OCI-M1 (cell line): Measurements from ENCODE around the gene CRYBG2.
A peak's percentile ranks its signal among the peaks of the same experiment; 100 is the strongest.
"Not testable (repeated sequence)": the region's sequence is repeated elsewhere in the genome, so short reads cannot be mapped to it uniquely, and the experiment has no call there.

Experiments used
- DNase-seq: peaks from one replicate; lab custom pipeline; 2025; lab: John Stamatoyannopoulos, UW

The CRYBG2 gene

DNA sequence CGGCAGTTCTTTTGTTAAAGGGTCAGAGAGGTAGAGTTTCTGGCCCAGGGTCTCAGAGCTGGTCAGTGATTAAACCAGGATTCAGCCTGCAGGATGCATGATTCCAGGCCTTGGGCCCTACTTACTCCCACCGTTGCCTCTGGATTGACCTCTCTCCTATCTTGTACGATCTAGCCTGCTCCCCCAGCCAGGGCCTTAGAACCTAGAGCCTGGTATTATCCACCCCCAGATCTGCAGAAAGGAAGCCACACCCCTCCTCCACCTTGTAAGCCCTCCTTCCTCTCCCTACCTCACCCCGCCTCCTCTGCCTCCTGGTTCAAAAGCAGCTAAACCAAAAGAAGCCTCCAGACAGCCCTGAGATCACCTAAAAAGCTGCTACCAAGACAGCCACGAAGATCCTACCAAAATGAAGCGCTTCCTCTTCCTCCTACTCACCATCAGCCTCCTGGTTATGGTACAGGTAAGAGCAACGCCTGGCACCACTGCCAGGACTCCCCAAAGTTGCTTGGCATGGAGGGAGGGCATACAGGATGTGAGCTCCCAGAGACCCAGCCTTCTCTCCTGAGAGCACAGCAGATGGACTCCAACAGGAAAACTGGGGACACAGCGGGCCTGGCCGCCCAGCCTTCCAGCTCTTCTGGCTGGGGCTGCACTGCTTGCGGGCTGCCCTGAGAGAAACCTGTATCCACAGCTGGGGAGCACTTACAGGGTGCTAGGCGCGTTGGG lies 36.2 kb downstream of the CRYBG2 start, which contains the start of gene CD52:
Gene CD52 (plus strand): TSS at position 347 of the 726 bp plus-strand sequence. CDS start 60 bp downstream, at position 407.
- DNase-seq = peak; percentile 38

DNA sequence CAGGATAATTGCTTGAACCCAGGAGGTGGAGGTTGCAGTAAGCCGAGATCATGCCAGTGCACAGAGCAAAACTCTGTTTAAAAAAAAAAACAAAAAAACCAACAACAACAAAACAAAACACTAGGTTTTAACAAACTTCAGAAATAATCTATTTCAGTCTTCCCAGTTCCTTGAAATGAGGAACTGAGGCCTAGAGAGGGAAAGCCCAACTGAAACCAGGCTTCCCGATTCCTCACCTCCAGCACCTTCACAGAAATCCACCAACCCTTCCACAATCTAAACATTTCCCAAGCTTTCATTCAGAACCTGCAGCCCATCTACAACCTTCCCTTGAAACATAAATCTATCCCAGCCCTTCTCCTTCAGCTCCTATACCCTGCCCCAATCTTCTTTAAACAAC lies 36.8 kb downstream of the CRYBG2 start:
- DNase-seq = no peak

DNA sequence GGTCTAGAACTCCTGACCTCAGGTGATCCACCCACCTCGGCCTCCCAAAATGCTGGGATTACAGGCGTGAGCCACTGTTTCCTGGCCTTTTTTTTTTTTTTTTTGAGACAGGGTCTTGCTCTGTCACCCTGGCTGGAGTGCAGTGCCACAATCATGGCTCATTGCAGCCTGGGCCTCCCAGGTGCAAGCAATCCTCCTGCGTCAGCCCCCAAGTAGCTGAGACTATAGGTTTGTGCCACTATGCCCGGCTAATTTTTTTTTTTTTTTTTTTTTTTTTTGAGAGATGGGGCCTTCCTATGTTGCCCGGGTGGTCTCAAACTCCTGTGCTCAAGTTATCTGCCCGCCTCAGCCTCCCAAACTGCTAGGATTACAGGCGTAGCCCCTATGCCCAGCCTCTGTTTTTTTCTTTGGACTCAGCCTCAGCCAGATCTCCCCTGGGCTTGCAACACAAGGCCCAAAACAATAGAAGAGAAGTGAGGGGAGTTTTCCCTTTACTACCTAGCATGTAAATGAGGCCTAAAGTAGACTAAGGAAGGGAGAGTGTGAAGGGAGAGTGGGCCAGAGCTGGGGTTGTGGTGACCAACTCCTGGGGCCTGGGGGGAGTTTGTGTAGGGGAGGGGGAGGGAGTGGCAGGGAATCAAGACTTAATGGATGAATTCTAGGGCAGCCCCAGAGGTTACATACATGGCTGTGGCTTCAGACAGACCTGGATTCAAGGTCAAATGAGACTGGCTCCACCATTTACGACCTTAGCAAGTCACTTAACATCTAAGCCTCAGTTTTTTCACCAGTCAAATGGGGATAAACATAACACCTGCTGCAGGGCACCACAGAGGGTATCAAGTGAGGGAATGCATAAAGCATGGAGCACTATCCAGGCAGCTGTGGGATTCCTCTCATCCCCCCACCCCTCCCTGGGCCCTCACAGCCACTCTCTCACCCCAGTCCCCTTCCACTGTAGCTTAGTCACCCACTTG lies 37.8 kb downstream of the CRYBG2 start:
- no peak for DNase-seq

DNA sequence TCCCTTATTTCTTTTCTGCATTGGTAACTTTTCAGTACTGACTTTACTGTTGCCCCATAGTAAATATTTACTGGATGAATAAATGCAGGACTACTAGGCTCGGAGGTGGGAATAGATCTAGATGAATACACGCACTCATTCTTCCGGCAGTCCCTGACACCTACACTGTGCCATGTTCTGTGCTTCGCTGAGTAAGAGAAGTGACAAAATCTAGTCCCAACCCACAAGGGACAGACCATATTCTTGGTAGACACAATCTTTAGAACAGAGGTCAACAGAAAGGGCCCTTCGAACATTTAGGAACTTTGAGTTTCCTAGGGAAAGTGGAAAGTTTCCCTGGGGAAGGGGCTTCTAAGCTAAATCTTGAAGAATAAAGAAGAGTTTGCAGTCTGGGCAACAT lies 39.4 kb downstream of the CRYBG2 start:
- no peak for DNase-seq

DNA sequence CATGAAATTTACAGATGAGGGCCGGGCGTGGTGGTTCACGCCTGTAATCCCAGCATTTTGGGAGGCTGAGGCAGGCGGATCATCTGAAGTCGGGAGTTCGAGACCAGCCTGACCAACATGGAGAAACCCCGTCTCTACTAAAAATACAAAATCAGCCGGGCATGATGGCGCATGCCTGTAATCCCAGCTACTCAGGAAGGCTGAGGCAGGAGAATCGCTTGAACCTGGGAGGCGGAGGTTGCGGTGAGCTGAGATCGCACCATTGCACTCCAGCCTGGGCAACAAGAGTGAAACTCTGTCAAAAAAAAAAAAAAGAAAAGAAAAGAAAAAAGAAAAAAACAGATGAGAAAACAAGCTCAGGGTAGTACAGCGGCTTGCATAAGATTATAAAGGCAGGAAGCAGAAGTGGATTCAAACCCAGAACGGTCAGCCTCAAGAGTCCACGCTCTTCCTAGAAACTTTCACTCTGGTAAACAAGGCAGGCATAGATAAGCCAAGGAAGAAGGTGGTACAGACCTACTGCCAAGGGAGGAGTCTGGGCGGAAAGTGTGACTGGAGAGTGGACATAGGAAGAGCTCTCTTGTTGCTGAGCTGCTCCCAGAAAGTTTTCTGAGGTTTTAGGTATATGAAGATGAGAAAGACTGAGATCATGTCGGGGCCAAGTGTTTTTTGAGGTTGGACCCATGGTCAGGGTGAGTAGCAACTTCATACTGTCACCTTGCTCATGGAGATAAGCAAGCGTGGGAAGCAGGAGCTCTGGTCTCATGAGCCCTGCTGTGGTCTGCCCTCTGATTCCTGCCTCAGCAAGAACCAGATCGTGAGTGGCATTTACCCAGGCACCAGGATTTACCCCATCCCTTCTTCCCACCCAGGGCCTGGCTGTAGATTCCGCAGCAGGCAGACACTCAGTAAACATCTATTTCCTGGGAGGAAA lies 45.7 kb downstream of the CRYBG2 start:
- DNase-seq = peak; percentile 67

DNA sequence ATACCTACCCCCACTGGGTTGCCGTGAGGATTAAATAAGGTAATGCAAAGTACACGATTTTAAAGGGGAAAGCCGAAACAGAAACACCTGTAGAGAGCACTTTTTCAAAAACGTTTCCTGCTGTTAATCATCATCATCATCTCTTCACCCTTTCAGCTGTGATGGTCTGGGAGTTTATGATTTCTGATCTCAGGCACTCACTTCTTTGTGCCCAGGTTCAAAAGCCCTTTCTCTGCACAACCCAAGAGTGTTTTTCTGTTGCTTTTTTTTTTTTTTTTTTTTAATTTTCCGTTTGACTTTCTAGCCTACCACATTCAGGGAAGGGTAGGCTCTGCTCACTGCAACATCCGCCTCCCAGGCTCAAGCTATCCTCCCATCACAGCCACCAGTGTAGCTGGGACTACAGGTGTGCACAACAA lies 46.6 kb downstream of the CRYBG2 start:
- DNase-seq = no peak

DNA sequence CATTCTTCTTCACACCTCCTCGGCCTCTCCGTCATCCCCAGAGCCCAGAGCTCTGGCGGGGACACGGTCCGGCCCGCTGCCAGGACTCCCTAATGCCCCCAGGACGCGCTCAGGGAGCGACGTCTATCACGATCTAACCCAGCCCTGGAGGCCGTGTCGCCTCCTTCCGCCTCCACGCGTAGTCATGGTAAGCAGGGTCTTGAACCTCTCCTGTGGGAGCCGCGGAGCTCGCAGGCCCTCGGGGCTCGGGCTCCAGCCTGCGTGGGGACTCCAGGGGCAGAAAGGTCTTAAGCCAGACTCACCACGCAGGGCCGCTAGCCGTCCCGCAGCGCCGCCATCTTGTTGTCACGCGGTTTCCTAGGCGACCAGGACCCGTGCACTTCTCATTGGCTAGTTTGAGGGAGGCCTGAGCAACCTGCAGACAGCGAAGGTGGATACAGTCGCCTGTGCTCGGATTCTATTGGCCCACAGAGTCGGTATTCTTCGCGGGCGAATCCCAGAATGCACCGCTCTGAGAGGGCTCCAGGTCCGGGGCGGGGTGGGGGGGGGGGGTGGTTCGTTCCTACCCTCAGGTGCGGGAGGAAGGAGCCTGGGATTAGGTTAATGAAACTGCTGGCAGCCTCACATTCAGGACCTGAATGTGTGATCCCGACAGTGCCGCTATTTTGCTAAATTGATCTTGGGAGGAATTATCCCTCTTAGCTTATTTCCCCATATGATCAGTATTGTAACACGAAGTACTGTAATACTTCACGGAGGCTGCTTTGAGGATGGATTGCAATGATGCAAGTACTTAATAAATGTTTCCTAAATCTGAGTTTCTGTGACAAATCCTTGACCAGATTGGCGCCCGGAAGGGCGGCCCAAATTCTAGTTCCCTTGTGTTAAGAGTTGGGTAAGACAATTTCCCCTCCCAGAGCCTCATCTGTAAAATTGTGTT lies 47.4 kb downstream of the CRYBG2 start, which contains the start of gene UBXN11:
Gene UBXN11 (minus strand): TSS at position 347 of the 940 bp plus-strand sequence. CDS start 3,753 bp downstream, outside the sequence.
- DNase-seq = peak; percentile 97

DNA sequence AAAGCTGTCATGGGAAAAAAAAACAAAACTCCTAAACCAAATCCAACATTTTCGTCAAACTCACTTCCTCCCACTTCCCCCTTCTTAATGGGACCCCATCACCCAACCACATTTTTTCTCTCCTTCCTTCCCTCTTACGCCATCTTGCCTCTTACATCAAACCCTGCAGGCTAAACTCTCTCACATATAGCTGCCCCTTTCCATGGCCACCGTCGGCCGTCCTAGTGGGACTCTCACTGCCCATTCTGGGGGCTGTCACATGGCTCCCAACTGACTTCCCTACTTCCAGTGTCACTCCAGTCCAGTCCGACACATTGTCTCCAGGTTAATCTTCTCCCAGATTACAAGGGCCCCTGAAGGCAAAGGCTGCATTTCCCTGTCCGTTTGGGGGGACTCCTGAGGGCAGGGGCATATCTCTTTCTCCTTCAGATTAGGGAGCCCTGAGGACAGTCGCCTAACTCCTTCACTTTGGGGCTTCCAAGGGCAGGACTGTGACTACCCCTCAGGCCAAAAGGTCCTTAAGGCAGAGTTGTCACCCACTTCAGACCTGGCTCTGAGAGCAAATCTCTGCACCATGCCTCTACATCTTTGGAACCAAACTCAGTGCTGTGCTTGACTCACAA lies 48.2 kb downstream of the CRYBG2 start:
- no peak for DNase-seq

DNA sequence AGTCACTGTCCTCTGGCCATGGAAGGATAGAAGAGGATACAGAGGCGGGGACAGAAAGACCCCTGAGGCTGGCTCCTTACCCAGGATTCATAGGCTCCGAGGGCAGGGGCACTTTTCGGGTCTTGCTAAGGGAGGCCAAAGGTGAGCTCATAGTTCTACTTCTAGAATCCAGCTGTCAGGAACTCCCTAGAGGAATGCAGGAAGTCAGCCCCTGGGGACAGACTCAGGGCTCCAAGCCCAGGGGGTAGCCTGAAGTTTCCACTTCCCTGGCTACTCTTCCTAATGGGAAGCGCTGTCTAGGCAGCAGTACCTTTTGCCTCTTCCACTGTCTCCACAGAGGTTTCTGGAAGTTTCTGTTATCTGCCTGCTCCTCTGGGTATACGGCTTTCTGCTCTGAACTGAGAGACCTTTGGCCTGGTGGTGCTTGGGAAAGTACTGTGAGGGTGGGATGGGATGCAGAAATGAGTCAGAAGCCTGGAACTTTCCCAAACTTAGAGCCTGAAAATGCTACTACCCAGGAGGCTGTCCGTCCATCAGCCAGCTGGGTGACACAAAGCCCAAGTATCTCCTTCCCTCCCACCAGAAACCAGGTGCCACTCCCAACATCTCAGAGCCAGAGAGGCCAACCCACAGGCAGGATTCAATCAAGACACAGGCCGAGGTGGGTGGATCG lies 51.1 kb downstream of the CRYBG2 start:
- DNase-seq = no peak

DNA sequence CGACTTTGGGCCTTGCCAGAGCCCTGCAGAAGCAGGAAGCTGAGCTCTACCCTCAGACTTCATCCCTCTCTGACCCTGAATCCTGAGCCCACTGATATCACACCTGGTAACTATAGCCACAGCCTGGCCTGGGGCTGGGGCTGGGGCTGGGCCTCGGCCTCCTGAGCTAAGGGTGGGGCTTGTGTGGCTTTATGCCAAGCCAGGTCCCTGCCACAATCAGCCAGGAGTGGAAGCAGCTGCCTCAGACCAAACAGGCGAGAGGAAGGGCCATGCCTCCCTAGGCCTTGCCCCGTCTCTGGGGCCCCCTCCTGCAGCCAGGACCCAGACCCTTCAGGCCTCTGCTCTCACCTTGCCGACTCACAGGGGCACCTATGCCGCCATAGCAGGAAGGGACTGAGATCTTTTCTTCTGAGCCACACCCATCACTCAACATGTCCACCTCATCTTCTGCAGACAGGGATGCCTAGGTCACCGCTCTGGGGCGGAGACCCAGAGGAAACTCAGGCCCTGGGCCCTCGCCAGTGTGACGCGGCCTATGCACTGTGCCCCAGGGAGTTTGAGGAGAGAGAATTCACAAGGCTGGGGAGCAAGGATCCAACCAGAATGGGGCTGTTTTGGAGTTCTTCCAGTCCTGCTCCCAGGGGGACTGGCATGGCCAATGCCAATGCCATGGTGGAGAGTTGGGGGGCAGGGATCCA lies 53.2 kb downstream of the CRYBG2 start:
- DNase-seq = no peak

DNA sequence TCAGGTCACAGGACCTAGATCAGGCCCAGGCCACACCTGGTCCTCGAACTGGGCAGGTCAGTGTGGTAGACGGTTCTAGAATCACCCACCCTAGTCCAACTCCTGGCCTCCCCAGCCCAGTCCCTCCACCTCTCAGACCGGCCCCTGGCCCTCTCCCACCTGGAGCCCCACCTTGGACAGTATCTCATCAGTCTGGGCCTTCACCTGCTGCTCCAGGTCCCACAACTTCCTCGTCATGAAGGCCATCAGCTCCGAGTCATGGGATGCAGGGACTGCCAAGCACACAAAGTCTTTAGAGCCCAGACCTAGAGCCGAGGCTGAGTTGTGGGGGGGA lies 56.2 kb downstream of the CRYBG2 start:
- no peak for DNase-seq

DNA sequence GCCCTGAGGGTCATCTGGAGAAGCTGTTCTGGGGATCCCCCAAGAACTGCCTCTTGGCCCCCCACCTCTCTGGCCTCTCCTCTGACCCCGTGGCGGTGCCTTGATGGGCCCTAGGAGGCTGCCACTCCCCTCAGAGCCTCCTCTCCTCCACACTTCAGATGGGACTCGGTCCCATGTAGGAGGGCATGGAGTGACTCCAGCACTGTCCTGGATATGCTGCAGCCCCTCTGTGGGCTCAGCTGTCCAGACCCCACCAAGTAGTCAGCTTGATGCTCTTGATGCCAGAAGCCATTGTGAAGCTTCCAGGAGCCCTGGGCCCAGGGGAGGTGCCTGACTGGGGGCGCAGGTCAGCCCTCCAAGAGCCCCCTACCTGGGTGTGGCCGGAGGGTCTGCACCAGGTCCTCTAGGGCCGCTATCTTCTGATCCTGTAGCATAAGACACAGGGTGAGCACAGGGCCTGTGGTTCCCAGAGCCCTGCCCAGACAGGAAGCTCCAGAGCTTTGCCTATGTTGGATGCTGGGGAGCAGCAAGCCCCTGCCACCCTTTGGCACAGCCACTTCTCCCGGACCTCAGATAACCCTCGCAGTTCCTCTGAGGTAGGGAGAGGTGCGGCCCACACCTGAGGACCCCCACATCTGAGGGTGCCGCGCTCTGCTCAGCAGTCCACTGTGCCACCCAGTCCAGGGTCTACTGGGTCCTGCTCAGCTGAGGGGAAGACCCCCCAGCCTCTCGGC lies 56.7 kb downstream of the CRYBG2 start:
- no peak for DNase-seq

DNA sequence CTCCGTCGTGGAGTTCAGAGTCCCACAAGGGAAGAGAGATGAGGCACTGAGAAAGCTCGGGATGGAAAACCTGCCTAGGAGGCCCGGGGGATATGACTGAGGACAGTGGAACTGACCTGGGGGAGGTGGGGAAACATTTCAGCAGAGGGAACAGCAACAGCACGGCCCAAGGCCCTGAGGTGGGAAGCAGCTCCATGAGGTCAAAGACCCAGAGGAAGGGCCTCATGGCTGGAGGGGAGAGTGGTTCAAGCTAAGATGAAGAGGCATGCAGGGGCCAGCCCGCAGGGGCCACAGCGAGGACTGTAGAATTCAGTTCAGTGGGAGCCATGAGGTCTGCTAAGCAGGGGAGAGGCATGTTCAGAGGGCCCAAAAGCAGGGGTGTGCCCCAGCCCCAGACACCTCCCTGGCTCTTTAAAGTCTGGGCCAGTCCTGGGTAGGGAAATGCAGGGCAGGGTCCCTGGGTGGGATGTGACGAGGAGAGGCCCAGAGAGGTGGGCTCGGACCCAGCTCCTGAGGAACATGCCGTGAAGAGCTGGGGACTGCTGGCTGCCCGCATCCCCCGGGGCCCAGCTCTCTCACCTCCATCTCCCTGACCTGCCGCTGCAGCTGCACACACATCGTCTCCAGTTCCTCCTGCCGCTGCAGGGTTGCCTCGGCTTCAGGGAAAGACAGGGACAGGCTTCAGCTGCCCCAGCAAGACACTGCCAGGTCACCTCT lies 57.4 kb downstream of the CRYBG2 start:
- DNase-seq = no peak

DNA sequence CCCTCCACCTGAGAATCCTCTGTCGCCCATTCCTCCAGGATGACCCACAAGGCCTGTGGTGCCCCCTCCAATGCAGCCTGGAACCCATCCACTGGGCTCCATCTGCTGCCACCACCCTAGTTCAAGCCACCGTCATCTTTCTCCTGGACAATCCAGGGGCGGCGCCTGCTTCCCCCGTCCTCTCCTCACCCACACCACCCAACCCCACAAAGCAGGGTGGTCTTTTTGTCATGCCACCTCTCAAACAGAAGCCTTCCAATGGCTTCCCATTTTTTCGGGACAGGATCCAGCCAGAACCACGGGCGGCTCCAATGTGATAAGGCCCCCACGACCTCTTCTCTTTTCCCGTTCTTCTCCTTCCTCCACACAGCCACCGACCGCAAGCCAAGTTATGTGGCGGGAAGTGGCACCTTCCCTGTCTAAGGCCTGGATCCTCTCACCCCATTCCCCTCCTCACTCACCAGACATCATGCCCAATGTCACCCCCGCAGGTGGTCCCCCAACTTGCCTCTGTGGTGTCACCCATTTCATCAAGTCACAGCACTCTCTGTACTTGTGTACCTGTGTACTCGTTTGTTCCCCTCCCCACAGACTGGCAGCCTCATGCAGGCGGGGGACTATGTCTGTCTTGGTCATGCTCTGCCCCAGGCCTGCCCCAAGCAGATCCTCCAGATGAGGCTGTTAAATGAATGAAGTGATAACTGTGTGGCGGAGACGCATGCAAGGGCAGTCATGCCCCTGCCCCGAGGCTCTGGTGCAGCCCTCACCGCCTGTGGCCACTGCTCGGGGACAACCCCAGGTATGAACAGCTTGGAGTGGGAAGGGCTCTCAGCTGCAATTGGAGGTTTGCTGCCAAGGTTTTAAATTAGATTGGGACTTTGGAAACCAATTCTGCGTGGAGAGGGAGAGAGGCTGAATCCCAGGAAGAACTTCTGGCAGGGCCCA lies 58.5 kb downstream of the CRYBG2 start:
- no peak for DNase-seq

DNA sequence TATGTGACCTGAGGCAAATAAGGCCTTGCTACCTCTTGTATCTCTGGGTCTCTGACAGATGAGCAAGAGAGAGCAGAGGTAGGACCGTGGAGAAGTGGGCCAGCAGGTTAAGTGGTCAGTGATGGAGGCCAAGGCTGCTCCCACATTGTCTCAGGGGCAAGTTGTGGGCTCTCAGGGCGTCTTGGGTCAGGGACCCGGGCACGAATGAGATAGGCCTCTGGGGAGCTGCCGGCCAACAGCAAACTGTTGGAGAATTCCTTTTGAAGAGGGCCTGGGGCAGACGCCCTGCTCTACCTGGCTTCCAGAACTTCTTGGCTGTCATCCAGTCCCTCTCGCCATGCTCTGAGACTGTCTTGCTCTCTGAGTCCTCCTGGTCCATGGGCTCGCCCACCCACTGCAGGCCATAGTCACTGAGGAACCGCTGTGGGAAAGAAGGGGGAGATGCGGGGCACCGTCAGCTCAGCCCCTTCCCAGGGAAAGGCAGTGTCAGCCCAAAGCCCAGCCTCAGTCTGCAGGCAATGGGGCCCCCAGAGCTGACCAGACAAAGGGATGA lies 59.9 kb downstream of the CRYBG2 start:
- no peak for DNase-seq

DNA sequence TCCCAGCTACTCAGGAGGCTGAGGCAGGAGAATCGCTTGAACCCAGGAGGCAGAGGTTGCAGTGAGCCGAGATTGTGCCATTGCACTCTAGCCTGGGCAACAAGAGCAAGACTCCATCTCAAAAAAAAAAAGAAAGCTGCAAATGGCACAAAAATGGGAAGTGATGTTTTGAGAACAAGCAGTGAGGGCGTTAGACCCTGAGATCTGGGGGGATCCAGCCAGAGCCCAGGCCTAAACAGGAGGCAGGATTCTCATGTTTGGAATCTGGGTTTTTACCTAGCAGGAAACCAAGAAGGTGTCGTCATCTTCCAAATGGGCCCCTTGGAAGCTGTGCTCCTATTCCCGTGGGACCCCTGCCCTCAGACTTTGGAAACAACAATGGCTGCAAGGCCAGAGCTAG lies 61.2 kb downstream of the CRYBG2 start:
- not testable (repeated sequence) for DNase-seq
